Kidney epithelial cell (primary cell): ENCODE data around the gene PCYT1A. TPM values are rescaled to one million over a fixed set of nuclear protein-coding genes. Genes with fewer than 3 reads are reported as not detected.
"Not testable (repeated sequence)": the region's sequence is repeated elsewhere in the genome, so short reads cannot be mapped to it uniquely, and the experiment has no call there.

Experiments used
- DNase-seq: peaks from one replicate; pipeline ENCODE4 v3.0.0-alpha.2; 2010; ENCODE audit warnings: low read depth
- H3K27me3 ChIP-seq: 2 replicates; pipeline ENCODE4 v1.6.0; 2011; ENCODE audit warnings: low read length; ENCODE audit not compliant: control insufficient read depth, insufficient read depth
- H3K36me3 ChIP-seq: 2 replicates; pipeline ENCODE4 v1.5.1; 2011; ENCODE audit warnings: low read length; ENCODE audit not compliant: control insufficient read depth, insufficient read depth
- H3K4me3 ChIP-seq: 2 replicates; pipeline ENCODE4 v1.5.1; 2011; ENCODE audit warnings: low read depth, mild to moderate bottlenecking, control low read depth, low read length
- total RNA-seq: library from RNA; depleted of rRNA; stranded (reverse); fragments of >200 nt; gene quantifications from 2 replicates; pipeline ENCODE4 v1.2.3, GENCODE V29; 2015
- TF ChIP-seq, protein P1 (sequence below): IDR thresholded peaks from 2 replicates; pipeline ENCODE4 v1.5.1; 2011; ENCODE audit warnings: mild to moderate bottlenecking, moderate library complexity, low read length, control low read depth, inconsistent platforms; ENCODE audit not compliant: insufficient read depth, poor library complexity, severe bottlenecking

PCYT1A gene
- total RNA-seq, 1 donor from 2014 or later, result 62.7 TPM

GRCh38 chr3:196208942-196209695 is 78.4 kb downstream of the PCYT1A start:
- DNase-seq, result no peak
- Histone ChIP-seq H3K36me3 (no peaks in the 10 kb centered on the region), H3K4me3 (no peak overlapping the region), H3K27me3 (peaks cover 20% of the 10 kb centered on the region)
- TF ChIP-seq, protein P1, sequence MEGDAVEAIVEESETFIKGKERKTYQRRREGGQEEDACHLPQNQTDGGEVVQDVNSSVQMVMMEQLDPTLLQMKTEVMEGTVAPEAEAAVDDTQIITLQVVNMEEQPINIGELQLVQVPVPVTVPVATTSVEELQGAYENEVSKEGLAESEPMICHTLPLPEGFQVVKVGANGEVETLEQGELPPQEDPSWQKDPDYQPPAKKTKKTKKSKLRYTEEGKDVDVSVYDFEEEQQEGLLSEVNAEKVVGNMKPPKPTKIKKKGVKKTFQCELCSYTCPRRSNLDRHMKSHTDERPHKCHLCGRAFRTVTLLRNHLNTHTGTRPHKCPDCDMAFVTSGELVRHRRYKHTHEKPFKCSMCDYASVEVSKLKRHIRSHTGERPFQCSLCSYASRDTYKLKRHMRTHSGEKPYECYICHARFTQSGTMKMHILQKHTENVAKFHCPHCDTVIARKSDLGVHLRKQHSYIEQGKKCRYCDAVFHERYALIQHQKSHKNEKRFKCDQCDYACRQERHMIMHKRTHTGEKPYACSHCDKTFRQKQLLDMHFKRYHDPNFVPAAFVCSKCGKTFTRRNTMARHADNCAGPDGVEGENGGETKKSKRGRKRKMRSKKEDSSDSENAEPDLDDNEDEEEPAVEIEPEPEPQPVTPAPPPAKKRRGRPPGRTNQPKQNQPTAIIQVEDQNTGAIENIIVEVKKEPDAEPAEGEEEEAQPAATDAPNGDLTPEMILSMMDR, result no peak

- H3K27me3 ChIP-seq, result peaks cover 25% of the 10 kb centered on the region
- TF ChIP-seq, protein P1, result no peak
- H3K4me3 ChIP-seq, result peak overlapping the region; percentile 37
- DNase-seq, result no peak
- H3K36me3 ChIP-seq, result no peaks in the 10 kb centered on the region
Measured at GRCh38 chr3:196207833-196208607, 79.5 kb downstream of the PCYT1A start.

- Histone ChIP-seq H3K4me3 (peak overlapping the region; percentile 40), H3K36me3 (no peaks in the 10 kb centered on the region), H3K27me3 (peaks cover 25% of the 10 kb centered on the region)
- TF ChIP-seq, protein P1, result no peak
- no peak for DNase-seq
Measured at GRCh38 chr3:196207159-196207832, 80.2 kb downstream of the PCYT1A start.

DNA sequence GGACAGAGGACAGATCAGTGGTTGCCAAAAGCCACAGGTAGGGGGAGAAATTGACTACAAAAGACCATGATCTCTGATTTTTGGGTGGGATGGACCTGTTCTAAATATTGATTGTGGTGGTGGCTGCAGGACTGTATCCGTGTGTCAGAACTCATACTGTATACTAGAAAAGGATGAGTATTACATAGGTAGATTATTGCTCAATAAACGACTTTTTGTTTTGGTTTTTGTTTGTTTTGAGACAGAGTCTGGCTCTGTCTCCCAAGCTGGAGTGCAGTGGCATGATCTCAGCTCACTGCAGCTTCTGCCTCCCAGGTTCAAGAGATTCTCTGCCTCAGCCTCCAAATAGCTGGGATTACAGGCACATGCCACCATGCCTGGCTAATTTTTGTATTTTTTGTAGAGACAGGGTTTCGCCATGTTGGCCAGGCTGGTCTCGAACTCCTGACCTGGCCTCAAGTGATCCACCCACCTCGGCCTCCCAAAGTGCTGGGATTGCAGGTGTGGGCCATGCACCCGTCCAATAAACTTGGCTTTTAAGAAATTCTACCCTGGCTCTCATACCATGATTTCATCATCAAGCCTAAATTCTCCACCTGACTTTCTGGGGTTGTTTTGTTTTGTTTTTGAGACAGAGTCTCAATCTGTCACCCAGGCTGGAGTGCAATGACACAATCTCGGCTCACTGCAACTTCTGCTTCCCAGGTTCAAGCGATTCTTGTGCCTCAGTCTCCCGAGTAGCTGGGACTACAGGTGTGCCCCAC is 81.9 kb downstream of the PCYT1A start:
- DNase-seq, H3K4me3 ChIP-seq, H3K36me3 ChIP-seq: not testable (repeated sequence)
- H3K27me3 ChIP-seq, result peaks cover 20% of the 10 kb centered on the region

DNA sequence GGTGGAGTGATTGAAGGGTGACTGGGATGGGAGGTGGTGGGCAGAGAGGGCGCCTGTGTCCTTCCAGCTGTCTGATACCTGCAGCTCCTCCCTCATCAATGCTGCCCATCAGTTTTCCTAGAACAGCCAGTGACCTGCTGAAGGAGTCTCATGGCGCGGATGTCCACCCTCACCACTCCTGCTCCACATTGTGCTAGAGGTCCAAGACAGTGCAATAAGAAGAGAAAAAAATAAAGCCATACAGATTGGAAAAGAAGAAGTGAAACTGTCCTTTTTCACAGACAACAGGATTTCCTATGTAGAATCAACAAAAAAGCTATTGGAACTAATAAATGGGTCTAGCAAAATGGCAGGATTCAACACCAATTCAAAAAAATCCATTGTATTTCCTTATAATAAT is 83.7 kb downstream of the PCYT1A start:
- H3K4me3 ChIP-seq, result no peak overlapping the region
- H3K27me3 ChIP-seq, result peaks cover 16% of the 10 kb centered on the region
- TF ChIP-seq, protein P1, result no peak
- no peaks in the 10 kb centered on the region for H3K36me3 ChIP-seq
- DNase-seq, result no peak

DNA sequence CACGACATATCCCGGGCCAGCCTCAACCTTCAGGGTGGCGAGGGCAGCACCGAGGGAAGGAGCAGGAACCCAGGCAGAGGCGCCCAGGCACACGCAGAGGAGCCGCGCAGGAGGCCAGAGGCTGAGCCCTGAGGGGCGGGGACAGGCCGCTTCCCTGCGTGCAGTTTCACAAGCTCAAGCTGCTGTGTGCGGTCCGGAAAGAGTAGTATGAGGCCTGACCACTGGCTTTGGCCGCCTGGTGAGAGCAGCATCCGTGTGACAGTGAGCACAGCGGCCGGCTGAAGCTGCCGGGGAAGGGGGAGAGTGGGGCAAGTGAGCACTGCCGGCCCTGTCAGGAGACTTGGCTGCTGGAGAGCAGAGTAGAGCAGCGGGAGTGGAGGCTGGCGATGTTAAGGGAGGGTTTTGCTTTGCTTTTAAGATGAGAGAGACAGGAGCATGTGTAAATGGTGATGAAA is 85.0 kb downstream of the PCYT1A start:
- DNase-seq, result no peak
- no peaks in the 10 kb centered on the region for H3K36me3 ChIP-seq
- peaks cover 12% of the 10 kb centered on the region for H3K27me3 ChIP-seq
- H3K4me3 ChIP-seq, result no peak overlapping the region
- TF ChIP-seq, protein P1, result no peak
